ENCODE results near the gene ESPN.
"Not testable (repeated sequence)": the region's sequence is repeated elsewhere in the genome, so short reads cannot be mapped to it uniquely, and the experiment has no call there.

Gene ESPN

GRCh38 chr1:6450005-6450450 is 25.5 kb downstream of the ESPN start:
- DNase-seq, result no peak

DNA sequence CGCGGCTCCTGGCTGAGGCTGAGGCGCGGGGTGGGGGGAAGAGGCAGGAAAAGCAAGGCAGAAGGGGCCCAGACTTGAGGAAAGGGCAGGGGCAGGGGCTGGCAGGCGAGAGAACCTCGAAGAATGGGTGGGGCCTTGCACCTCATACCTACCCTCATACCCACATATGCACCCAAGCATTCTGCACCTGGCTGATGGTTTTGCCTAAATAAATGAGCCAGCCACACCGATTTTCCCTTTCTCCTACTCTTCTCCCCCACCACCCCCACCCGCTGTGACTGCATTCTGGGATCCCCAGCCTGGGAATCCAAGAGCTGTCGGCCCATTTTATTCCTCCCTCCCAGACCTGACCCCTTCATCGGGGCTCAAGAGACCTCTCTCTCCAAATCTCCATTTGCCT is 25.9 kb downstream of the ESPN start:
- DNase-seq, result not testable (repeated sequence)

DNA sequence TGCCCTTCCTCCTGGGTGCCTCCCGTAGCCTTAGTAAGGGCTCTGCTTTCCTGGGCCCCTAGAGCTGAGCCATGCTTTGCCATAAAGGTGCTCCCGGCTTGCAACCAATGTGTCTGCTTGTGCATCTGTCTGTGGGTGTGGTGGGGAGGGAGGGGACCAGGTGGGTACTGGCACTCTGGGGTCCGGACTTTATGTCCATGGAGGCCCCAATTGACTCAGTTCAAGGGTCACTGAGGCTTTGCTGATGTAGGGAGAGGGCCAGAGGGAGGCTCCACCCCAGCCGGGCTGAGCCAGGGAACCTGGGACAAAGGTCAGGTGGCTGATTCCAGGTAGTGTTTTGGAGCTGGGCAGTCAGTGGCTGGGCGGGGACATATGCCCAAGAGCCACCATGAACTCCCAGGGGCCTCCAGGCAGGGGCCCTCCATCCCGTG is 26.4 kb downstream of the ESPN start:
- DNase-seq, result no peak

DNA sequence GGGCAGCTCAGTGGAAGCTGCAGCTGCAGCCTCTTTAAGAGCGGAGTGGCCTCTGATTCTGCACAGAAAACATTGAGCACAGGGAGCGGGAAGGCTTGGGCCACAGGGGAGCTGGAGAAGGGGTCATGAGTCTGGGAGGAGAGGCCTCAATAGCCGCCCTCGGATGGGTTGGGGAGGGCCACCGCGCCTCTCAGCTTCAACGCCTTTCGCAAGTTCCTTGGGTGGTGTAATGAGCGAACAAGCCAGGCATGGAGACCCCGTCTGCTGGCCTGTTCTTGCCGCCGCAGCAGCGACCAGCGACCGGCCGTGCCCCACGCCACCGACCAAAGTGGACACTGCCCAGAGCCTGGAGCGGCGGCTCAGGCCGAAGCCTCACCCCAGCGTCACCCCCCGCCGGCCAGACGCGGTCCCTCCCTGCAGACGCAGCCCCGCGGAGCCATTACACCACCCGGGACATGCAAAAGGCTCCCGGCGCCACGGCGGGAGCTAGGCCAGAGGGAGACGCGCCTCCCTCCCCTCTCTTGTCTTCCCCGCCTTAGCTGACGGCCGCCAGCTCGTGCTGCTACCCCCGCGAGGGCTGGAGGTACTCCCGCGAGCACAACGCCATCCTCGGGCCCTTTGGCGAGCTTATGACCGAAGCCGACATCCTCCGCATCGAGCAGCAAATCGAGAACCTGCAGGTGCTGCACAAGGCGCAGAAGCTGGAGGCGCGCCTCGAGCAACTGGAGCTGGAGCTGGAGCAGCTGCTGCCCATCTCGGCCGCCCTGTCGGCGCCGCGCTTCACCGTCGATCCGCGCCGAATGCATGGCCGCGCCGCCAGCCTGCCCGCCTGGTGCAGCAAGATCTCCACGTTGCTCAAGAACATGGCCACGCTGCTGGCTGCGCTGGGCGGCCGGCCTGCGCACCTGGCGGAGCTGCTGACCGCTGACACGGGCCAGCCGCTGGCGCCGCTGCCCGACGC is 29.6 kb downstream of the ESPN start:
- DNase-seq, result not testable (repeated sequence)

- DNase-seq, result no peak
These were observed 30.5 kb downstream of the ESPN start for GRCh38 chr1:6454856-6455751.

- not testable (repeated sequence) for DNase-seq
These were observed 31.4 kb downstream of the ESPN start for GRCh38 chr1:6455752-6456520.

DNA sequence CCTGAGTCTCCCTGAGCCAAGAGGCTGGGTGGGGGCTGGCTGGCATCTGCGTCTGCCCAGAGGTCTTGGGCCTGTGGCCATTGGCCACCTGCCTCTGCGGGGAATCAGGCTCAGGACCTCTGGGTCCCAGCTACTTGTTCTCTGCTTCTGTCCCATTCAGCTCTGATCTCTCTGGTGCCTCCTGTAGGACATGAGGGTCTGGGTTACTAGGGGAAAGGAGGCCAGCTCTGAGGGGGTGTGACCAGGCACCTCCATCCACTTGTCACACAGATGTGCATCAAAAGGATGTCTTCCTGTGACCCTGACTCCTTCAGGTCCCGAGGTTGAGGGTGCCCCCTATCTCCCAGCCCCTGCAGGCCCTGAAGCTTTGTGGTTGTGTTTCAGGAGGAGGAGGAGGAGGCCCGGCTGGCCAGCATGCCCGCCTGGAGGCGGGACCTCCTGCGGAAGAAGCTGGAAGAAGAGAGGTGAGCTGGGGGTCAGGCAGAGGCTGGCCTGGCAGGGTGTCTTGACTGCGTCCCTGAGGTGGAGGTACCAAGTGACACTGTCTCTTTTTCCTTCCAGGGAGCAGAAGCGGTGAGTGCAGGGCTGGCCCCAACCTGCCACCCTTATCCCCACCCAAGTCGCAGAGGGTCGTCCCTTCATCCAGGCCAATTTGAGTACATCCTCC is 32.4 kb downstream of the ESPN start:
- DNase-seq, result no peak

DNA sequence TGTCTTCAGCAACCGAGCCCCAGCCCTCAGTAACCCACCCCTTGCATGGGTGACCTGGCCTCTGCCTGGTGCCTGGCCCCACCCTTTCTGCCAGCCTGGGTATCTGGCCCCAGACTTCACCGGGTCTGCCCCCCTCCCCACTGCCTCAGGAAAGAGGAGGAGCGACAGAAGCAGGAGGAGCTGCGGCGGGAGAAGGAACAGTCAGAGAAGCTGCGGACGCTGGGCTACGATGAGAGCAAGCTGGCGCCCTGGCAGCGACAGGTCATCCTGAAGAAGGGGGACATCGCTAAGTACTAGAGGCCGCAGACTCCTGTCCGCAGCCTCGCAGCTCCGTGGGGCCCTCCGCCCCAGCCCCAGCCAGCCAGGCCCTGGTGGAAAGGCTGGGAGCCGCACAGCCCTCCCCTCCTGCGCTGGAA is 35.3 kb downstream of the ESPN start:
- peak; percentile 20 for DNase-seq

GRCh38 chr1:6460301-6461050 is 35.9 kb downstream of the ESPN start:
- peak; percentile 84 for DNase-seq

DNA sequence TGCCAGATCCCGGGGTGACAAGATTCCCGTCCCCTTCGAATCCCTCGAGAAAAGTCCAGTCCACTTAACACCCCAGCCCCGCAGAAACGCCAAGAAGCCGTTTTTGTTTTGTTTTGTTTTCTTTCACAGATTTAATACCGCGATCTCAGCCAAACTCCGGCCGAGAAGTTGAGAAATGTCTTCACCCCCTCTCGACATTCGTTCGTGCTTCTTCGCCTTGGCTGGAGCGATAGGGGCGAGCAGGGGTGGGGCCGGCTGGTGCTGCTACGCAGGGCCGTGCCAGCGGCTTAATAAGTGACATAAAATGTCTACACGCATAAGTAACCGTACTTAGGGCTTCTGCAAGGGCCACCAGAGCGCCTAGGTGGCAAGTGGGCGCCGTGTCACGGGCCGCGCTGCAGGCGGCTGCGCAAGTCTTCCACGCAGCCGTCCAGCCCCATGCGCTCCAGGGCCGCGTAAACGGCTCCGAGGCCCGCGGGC is 36.5 kb downstream of the ESPN start:
- DNase-seq, result no peak

- DNase-seq, result no peak
These were observed 37.2 kb downstream of the ESPN start for GRCh38 chr1:6461538-6462411.

- DNase-seq, result no peak
These were observed 38.0 kb downstream of the ESPN start for GRCh38 chr1:6462412-6463119.

DNA sequence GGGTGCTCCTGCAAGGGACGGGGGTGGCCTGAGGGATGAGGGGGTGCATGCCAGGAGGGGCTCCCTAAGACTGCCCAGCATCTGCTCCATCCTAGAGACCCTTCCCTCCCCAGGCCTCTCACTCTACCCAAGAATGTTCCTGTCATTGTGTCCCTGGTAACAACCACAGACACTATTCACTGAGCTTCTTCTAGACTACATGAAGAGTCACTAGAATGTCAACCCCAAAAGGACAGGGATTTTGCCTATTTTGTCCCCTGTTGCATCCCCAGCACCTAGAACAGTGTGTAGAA is 38.5 kb downstream of the ESPN start:
- DNase-seq, result no peak

GRCh38 chr1:6464514-6464836 is 39.9 kb downstream of the ESPN start:
- no peak for DNase-seq

DNA sequence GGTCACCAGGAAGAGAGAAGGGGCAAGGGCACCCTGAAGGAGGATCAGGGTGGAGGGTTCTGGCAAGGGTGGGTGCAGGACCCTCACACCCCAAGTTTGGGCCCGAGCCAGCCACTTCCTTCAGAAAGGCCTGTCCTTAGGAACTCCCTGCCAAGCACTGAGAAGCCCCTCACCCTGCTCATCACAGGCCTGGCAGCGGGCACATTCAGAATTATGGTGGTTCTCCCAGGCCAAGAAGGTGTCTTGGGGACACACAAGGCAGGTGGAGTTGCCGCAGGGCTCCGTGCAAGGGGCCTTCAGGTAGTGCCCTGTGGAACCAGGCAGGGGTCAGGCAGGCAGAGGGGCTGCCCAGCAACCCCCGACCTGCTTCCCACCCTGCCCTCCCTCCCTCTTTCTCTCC is 40.3 kb downstream of the ESPN start:
- DNase-seq, result no peak

GRCh38 chr1:6465461-6466005 is 41.0 kb downstream of the ESPN start:
- no peak for DNase-seq

DNA sequence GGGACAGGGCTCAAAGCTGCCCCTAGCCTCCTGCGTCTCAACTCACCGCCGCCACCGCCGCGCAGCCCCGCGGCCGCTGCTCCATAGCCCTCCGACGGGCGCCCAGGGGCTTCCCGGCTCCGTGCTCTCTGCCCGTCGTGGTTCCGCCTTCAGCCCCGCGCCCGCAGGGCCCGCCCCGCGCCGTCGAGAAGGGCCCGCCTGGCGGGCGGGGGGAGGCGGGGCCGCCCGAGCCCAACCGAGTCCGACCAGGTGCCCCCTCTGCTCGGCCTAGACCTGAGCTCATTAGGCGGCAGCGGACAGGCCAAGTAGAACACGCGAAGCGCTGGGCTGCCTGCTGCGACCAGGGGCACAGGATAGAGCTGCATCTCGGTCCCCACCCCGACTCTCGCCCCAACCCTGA is 41.4 kb downstream of the ESPN start, which contains the start of gene TNFRSF25:
TNFRSF25 (minus strand) TSS at position 151 of the 400 bp plus-strand sequence; CDS start at position 85, 66 bp downstream.
- peak; percentile 46 for DNase-seq

- no peak for DNase-seq
These were observed 42.2 kb downstream of the ESPN start for GRCh38 chr1:6466751-6467150.

- no peak for DNase-seq
These were observed 42.6 kb downstream of the ESPN start for GRCh38 chr1:6467224-6467623.

Measured in effector CD8-positive, alpha-beta T cell (primary cell).